PC-9 (cell line): ENCODE measurements around the gene TUBB2B. TPM values are rescaled to one million over a fixed set of nuclear protein-coding genes. Genes with fewer than 3 reads are reported as not detected.
"Not testable (repeated sequence)": the region's sequence is repeated elsewhere in the genome, so short reads cannot be mapped to it uniquely, and the experiment has no call there.

ENCODE experiments used
- BruUV-seq: library from RNA; stranded (reverse); fragments of 400-500 nt; replicated peaks from 2 replicates; lab custom pipeline; 2021; lab: Mats Ljungman, UMichigan
- CTCF ChIA-PET: fragments of 300-600 bp; sonication (Branson Sonifier 250); formaldehyde crosslinking; loops from one replicate; lab custom pipeline; 2022; ENCODE audit warnings: antibody characterized with exemption; lab: Charles Lee
- POLR2A ChIA-PET: fragments of 300-600 bp; sonication (Branson Sonifier 250); formaldehyde crosslinking; loops from one replicate; lab custom pipeline; 2022; ENCODE audit warnings: antibody characterized with exemption; ENCODE audit not compliant: unreplicated experiment; lab: Charles Lee
- DNase-seq, 2 experiments: peaks; one replicate each; pipeline versions ENCODE4 v3.0.0 to v3.0.0-alpha.2; 2015 to 2022; ENCODE audit warnings: mixed read lengths in 1 of 2
- H2AFZ ChIP-seq: fragments of 200-600 bp; sonication (generic); 2 replicates; pipeline ENCODE4 v1.8.1; 2017; ENCODE audit warnings: antibody characterized with exemption
- H3F3A ChIP-seq: fragments of 200-600 bp; sonication (generic); 2 replicates; pipeline ENCODE4 v1.8.1; 2017; ENCODE audit warnings: antibody characterized with exemption, mild to moderate bottlenecking, low read depth; ENCODE audit not compliant: insufficient read depth
- H3K27ac ChIP-seq: fragments of 200-600 bp; sonication (generic); 2 replicates; pipeline ENCODE4 v1.6.1; 2016; ENCODE audit warnings: mixed run types
- H3K27me3 ChIP-seq: fragments of 200-600 bp; sonication (generic); 2 replicates; pipeline ENCODE4 v1.6.1; 2016; ENCODE audit warnings: low read depth, mixed run types; ENCODE audit not compliant: insufficient read depth
- H3K36me3 ChIP-seq: fragments of 200-600 bp; sonication (generic); 2 replicates; pipeline ENCODE4 v1.6.1; 2016; ENCODE audit warnings: low read depth, mixed run types
- H3K4me1 ChIP-seq: fragments of 200-600 bp; sonication (generic); replicated peaks from 2 replicates; pipeline ENCODE4 v1.6.1; 2016; ENCODE audit warnings: mixed run types; ENCODE audit not compliant: insufficient read depth
- H3K4me2 ChIP-seq: fragments of 200-600 bp; sonication (generic); 2 replicates; pipeline ENCODE4 v1.6.1; 2017; ENCODE audit warnings: mixed run types
- H3K4me3 ChIP-seq: fragments of 200-600 bp; sonication (generic); 2 replicates; pipeline ENCODE4 v1.6.1; 2016; ENCODE audit warnings: mixed run types
- H3K79me2 ChIP-seq: fragments of 200-600 bp; sonication (generic); 2 replicates; pipeline ENCODE4 v1.6.1; 2017; ENCODE audit warnings: low read depth, mixed run types
- H3K9me2 ChIP-seq: fragments of 200-600 bp; sonication (generic); 2 replicates; pipeline ENCODE4 v1.8.1; 2017; ENCODE audit warnings: mild to moderate bottlenecking; ENCODE audit not compliant: insufficient read depth
- H3K9me3 ChIP-seq: fragments of 200-600 bp; sonication (generic); 2 replicates; pipeline ENCODE4 v1.8.1; 2016; ENCODE audit warnings: low read depth; ENCODE audit not compliant: insufficient read depth
- H4K20me1 ChIP-seq: fragments of 200-600 bp; sonication (generic); 2 replicates; pipeline ENCODE4 v1.8.1; 2017; ENCODE audit not compliant: insufficient read depth
- EZH2 ChIP-seq: fragments of 200-600 bp; sonication (generic); IDR thresholded peaks from 2 replicates; pipeline ENCODE4 v1.8.0; 2017; ENCODE audit warnings: antibody characterized with exemption, low read depth
- intact Hi-C: fragments of 100-400 bp; cut with micrococcal nuclease; formaldehyde crosslinking; loops from one replicate; pipeline ENCODE4 v1.10.0; 2022; ENCODE audit not compliant: unreplicated experiment
- total RNA-seq: library from RNA; stranded (reverse); gene quantifications from 2 replicates; pipeline ENCODE4 v1.2.3, GENCODE V29; 2021
- TF ChIP-seq, protein P1 (sequence below): fragments of 200-600 bp; sonication (generic); conservative IDR thresholded peaks from 2 replicates; pipeline ENCODE4 v1.6.1; 2017; ENCODE audit warnings: mixed run types, antibody characterized with exemption, mild to moderate bottlenecking, moderate library complexity

The TUBB2B gene
- total RNA-seq, 1 experiment from 2014 or later = 1.3 TPM

DNA sequence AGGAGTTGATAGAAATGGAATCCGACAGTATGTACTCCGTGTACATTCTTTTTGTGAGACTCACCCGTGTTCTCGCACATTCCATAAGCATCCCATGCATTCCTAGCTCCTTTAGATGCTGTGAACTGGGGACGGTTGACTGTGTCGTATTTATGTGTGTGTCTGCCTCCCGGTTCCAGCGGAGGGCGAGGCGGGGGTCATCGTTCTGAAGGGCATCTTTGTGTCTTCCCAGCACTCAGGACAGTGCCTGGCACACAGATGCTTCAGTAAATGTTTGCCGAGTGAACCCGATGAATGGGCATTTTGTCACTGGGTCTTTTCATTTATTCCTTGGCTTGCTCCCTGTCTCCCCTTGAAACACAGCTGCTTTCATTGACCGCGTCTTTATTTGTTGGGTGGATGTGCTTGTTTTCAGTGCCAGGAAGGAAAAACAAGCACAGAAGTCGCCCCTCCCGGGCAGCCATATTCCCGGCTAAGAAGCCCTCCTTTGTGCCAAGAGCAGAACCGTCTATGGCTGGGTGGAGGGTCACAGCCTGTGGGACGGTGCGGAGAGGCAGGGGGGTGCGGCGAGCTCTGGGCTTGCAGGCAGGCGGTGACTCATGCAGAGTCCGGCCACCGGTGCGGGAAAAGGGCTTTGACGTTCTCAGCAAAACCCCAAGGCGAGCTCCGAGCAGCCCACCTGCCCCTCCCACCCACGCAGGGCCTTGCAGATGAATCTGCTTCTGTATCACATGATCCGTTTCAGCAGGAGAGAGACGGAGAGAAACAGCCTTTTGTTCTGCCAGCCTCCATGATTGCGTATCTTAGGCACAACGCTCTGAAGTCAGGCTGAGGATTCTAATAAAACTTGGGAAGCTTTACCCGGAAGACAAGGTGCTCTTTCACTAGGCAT is 20.0 kb upstream of the TUBB2B start:
- no peak overlapping the region for H2AFZ ChIP-seq
- peaks cover 8% of the 10 kb centered on the region; the same call in 1 of the 2 replicates for H3K4me1 ChIP-seq
- no peaks in the 10 kb centered on the region for H3K9me2 ChIP-seq
- no peaks in the 10 kb centered on the region for H3K79me2 ChIP-seq
- no peak overlapping the region for H3K27ac ChIP-seq
- H3K9me3 ChIP-seq = no peaks in the 10 kb centered on the region
- no peaks in the 10 kb centered on the region for H3K27me3 ChIP-seq
- intact Hi-C loops = no loop called here
- no peak overlapping the region for H3K4me2 ChIP-seq
- H3K36me3 ChIP-seq = no peaks in the 10 kb centered on the region
- peaks cover 8% of the 10 kb centered on the region; the same call in 1 of the 2 replicates for H3F3A ChIP-seq
- no peak for TF ChIP-seq EZH2
- TF ChIP-seq, protein P1, sequence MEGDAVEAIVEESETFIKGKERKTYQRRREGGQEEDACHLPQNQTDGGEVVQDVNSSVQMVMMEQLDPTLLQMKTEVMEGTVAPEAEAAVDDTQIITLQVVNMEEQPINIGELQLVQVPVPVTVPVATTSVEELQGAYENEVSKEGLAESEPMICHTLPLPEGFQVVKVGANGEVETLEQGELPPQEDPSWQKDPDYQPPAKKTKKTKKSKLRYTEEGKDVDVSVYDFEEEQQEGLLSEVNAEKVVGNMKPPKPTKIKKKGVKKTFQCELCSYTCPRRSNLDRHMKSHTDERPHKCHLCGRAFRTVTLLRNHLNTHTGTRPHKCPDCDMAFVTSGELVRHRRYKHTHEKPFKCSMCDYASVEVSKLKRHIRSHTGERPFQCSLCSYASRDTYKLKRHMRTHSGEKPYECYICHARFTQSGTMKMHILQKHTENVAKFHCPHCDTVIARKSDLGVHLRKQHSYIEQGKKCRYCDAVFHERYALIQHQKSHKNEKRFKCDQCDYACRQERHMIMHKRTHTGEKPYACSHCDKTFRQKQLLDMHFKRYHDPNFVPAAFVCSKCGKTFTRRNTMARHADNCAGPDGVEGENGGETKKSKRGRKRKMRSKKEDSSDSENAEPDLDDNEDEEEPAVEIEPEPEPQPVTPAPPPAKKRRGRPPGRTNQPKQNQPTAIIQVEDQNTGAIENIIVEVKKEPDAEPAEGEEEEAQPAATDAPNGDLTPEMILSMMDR = no peak
- POLR2A ChIA-PET = interaction anchor here (0.5 kb wide), 1 partner anchor 408 kb away, joined by 3 read pairs; no protein-coding TSS in a partner anchor
- no TSS peak for BruUV-seq
- CTCF ChIA-PET = interaction anchor here (0.6 to 1.1 kb wide), 3 partner anchors 53 to 122 kb away, joined by 3 to 7 read pairs (median 4); no protein-coding TSS in a partner anchor
- no peaks in the 10 kb centered on the region for H4K20me1 ChIP-seq
- DNase-seq = peak; percentile 41 to 48
- H3K4me3 ChIP-seq = no peak overlapping the region

DNA sequence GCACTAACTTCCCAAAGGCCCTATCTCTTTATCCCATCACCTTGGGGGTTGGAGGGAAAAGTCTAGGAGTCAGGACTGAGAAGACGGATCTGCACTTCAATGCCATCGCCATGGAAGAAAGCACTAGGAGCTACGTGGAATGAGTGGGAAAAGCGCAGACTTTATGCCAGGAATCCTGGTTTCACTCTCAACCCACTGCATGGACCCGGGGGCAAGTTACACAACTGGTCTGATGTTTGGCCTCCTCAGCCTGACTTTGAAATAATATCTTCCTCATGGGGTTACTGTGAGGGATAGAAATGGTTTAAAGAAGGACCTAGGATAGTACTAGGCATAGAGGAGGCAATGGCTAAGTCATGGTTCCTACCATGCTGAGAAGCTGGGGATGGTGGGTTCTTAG is 17.8 kb upstream of the TUBB2B start:
- BruUV-seq = no TSS peak
- Histone ChIP-seq H3K4me1 (no peaks in the 10 kb centered on the region), H3F3A (no peaks in the 10 kb centered on the region), H3K4me3 (no peak overlapping the region), H3K27ac (no peak overlapping the region), H3K9me3 (no peaks in the 10 kb centered on the region), H3K9me2 (no peaks in the 10 kb centered on the region), H2AFZ (no peak overlapping the region), H3K36me3 (no peaks in the 10 kb centered on the region), H3K79me2 (no peaks in the 10 kb centered on the region), H4K20me1 (no peaks in the 10 kb centered on the region), H3K27me3 (no peaks in the 10 kb centered on the region), H3K4me2 (no peak overlapping the region)
- ChIA-PET CTCF (no interaction called here), POLR2A (no interaction called here)
- DNase-seq = no peak
- intact Hi-C loops = no loop called here
- TF ChIP-seq EZH2 = no peak
- TF ChIP-seq, protein P1 = no peak

DNA sequence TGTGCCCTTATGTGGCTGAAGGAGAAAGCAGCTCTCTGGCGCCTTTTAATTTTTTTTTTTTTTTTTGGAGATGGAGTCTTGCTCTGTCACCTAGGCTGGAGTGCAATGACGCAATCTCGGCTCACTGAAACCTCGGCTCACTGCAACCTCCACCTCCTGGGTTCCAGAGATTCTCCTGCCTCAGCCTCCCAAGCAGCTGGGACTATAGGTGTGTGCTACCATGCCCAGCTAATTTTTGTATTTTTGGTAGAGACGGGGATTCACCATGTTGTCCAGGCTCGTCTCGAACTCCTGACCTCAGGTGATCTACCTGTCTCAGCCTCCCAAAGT is 17.3 kb upstream of the TUBB2B start:
- H3K27ac ChIP-seq, intact Hi-C loops, H3K4me1 ChIP-seq, DNase-seq, H3K4me3 ChIP-seq, CTCF ChIA-PET, H2AFZ ChIP-seq, H3K9me2 ChIP-seq, H3K36me3 ChIP-seq, H3K9me3 ChIP-seq, POLR2A ChIA-PET, H3K27me3 ChIP-seq, BruUV-seq, H3F3A ChIP-seq, H3K79me2 ChIP-seq, H4K20me1 ChIP-seq, H3K4me2 ChIP-seq: not testable (repeated sequence)
